ENCODE data around the gene SPINK7. TPM values are rescaled to one million over a fixed set of nuclear protein-coding genes. Genes with fewer than 3 reads are reported as not detected.

Gene SPINK7
- total RNA-seq (2012; rRNA removed), result not detected in 2 replicates
- polyA plus RNA-seq (2012; rRNA removed), result not detected in 2 replicates
- not detected in 2 replicates for polyA plus RNA-seq (2012; cell fraction: cytosol; rRNA removed)
- not detected in 2 replicates for polyA plus RNA-seq (2012; cell fraction: nucleus; rRNA removed; ENCODE audit: low replicate concordance)
- not detected for Bru-seq, nascent RNA
- BruChase-seq, experiment 1, labeled RNA remaining after a 6-hour chase, result not detected
- BruChase-seq, experiment 2, labeled RNA remaining after a 2-hour chase, result not detected
- long read RNA-seq, result 0 reads

- no peaks in the 10 kb centered on the region for H3K36me3 ChIP-seq (ENCODE audit: control insufficient read depth, insufficient read depth, low read length)
- no peak within 1 kb of the TSS for H3K4me3 ChIP-seq (ENCODE audit: insufficient read depth, low read depth, low read length)
- no CpG with 5 or more reads among the region's 3 CpGs for WGBS, 2 experiments (ENCODE audit: extremely low coverage in 2 of 2, insufficient read length in 1 of 2)
- no peaks in the 10 kb centered on the region for H3K9me3 ChIP-seq (ENCODE audit: control insufficient read depth, insufficient read depth, low read length)
- H3K9me1 ChIP-seq (ENCODE audit: insufficient read depth, low read length), result no peaks in the 10 kb centered on the region
- H3K4me2 ChIP-seq (ENCODE audit: low read depth, low read length), result no peak within 1 kb of the TSS
- H4K20me1 ChIP-seq (ENCODE audit: insufficient read depth, low read length), result no peaks in the 10 kb centered on the region
- H3K18ac ChIP-seq (ENCODE audit: low read depth, low read length), result no peak within 1 kb of the TSS
- no peaks in the 10 kb centered on the region for H3K79me1 ChIP-seq (ENCODE audit: low read depth in 1 of 2, low read length in 2 of 2)
- TF ChIP-seq, protein P1, sequence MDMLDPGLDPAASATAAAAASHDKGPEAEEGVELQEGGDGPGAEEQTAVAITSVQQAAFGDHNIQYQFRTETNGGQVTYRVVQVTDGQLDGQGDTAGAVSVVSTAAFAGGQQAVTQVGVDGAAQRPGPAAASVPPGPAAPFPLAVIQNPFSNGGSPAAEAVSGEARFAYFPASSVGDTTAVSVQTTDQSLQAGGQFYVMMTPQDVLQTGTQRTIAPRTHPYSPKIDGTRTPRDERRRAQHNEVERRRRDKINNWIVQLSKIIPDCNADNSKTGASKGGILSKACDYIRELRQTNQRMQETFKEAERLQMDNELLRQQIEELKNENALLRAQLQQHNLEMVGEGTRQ (IDR thresholded peaks at IDR 0.05; ENCODE audit: low read depth, low read length), result no peak
- no peak for TF ChIP-seq CTCF (conservative IDR thresholded peaks at IDR 0.05; ENCODE audit: low read depth, low read length)
- no peak for TF ChIP-seq NFE2L2 (IDR thresholded peaks at IDR 0.05; ENCODE audit: low read depth, low read length)
- no peak for TF ChIP-seq BHLHE40 (IDR thresholded peaks at IDR 0.05; ENCODE audit: low read depth, low read length)
- TF ChIP-seq MAFK (IDR thresholded peaks at IDR 0.05; ENCODE audit: low read depth, low read length), result no peak
- TF ChIP-seq RFX5 (IDR thresholded peaks at IDR 0.05; ENCODE audit: low read depth, low read length), result no peak
- no peak for TF ChIP-seq RCOR1 (IDR thresholded peaks at IDR 0.05; ENCODE audit: insufficient replicate concordance, low read length)
- no peak for TF ChIP-seq FOS (IDR thresholded peaks at IDR 0.05; ENCODE audit: low read depth, low read length)
- no peak for TF ChIP-seq MXI1 (IDR thresholded peaks at IDR 0.05; ENCODE audit: borderline replicate concordance, low read depth, low read length)
- no peak for TF ChIP-seq SMC3 (IDR thresholded peaks at IDR 0.05; ENCODE audit: low read depth, low read length)
- TF ChIP-seq CHD1 (IDR thresholded peaks at IDR 0.05; ENCODE audit: low read depth, low read length), result no peak
- no peak for TF ChIP-seq POLR2A (IDR thresholded peaks at IDR 0.05; ENCODE audit: low read depth, low read length)
- TF ChIP-seq CEBPB (IDR thresholded peaks at IDR 0.05; ENCODE audit: low read depth, low read length), result no peak
- no peak for TF ChIP-seq MAZ (IDR thresholded peaks at IDR 0.05; ENCODE audit: borderline replicate concordance, low read depth, low read length)
- no peak for TF ChIP-seq ELK1 (IDR thresholded peaks at IDR 0.05; ENCODE audit: borderline replicate concordance, low read depth, low read length)
- no peak for TF ChIP-seq RAD21 (IDR thresholded peaks at IDR 0.05; ENCODE audit: low read length)
- H3K56ac ChIP-seq (ENCODE audit: extremely low read depth, insufficient read depth, low read length), result no peak within 1 kb of the TSS
- no peak within 1 kb of the TSS for H4K5ac ChIP-seq (ENCODE audit: low read depth, low read length)
- no peak within 1 kb of the TSS for H2BK5ac ChIP-seq (ENCODE audit: low read depth, low read length, poor library complexity, severe bottlenecking)
- no peak within 1 kb of the TSS for H3K27ac ChIP-seq (ENCODE audit: insufficient read depth, low read length)
- no peak within 1 kb of the TSS for H2AK5ac ChIP-seq (ENCODE audit: low read depth, low read length)
- in situ Hi-C loops (cut with MboI; ENCODE audit: low sequenced_read_pairs) (no loop called here), intact Hi-C loops (cut with micrococcal nuclease) (no loop called here), dilution Hi-C loops (cut with HindIII; ENCODE audit: low sequenced_read_pairs, unreplicated experiment) (no loop called here)
- no peak for DNase-seq
- POLR2A ChIA-PET (ENCODE audit: unreplicated experiment), result no interaction called here
- no peak within 1 kb of the TSS for H2AK9ac ChIP-seq (replicated peaks; ENCODE audit: low read depth, low read length, poor library complexity)
- no peak within 1 kb of the TSS for H3K4ac ChIP-seq (ENCODE audit: low read depth, low read length)
- H4K8ac ChIP-seq (ENCODE audit: low read depth in 2 of 2, low read length in 2 of 2), result no peak within 1 kb of the TSS
- CTCF ChIA-PET, result no interaction called here
- no TSS peak for BruUV-seq (replicated peaks)
- no peak within 1 kb of the TSS for H4K91ac ChIP-seq (ENCODE audit: insufficient read depth, low read depth, low read length)
- H3K14ac ChIP-seq (replicated peaks; ENCODE audit: low read depth, low read length), result no peak within 1 kb of the TSS
- ATAC-seq (ENCODE audit: low read depth), result no peak
- H3K9ac ChIP-seq (ENCODE audit: low read depth, low read length), result no peak within 1 kb of the TSS
- no peak within 1 kb of the TSS for H2BK120ac ChIP-seq (ENCODE audit: low read depth, low read length)
- H2AFZ ChIP-seq (replicated peaks; ENCODE audit: low read length, poor library complexity), result no peak within 1 kb of the TSS
- H2BK20ac ChIP-seq (ENCODE audit: low read depth, low read length), result no peak within 1 kb of the TSS
- no peak within 1 kb of the TSS for H3K23ac ChIP-seq (ENCODE audit: low read depth, low read length)
- no peak within 1 kb of the TSS for H2BK15ac ChIP-seq (ENCODE audit: low read depth, low read length)
- no peaks in the 10 kb centered on the region for H3K4me1 ChIP-seq (ENCODE audit: control insufficient read depth, insufficient read depth, low read length)
- no peaks in the 10 kb centered on the region for H3K27me3 ChIP-seq (ENCODE audit: control insufficient read depth, insufficient read depth, low read length)
These were observed at the start of gene SPINK7 for GRCh38 chr5:148312153-148312552. TSS of gene SPINK7 (plus strand) at chr5:148312423. CDS start at chr5:148312484, 61 bp downstream.
